K562 (cell line): ENCODE data around the gene CLIP1. TPM values are rescaled to one million over a fixed set of nuclear protein-coding genes. Genes with fewer than 3 reads are reported as not detected.
A peak's percentile ranks its signal among the peaks of the same experiment; 100 is the strongest.

Source experiments
- BRD9 ChIP-seq: fragments of 450-650 bp; IDR thresholded peaks from 2 replicates; pipeline ENCODE4 v1.6.1; 2018; ENCODE audit warnings: low read depth; ENCODE audit not compliant: partially characterized antibody
- CREB3 ChIP-seq: fragments of 450-650 bp; conservative IDR thresholded peaks from 2 replicates; pipeline ENCODE4 v1.6.1; 2016; ENCODE audit warnings: missing genetic modification characterization, low read depth, mild to moderate bottlenecking, missing compliant biosample characterization, moderate library complexity
- MLX ChIP-seq, 2 experiments: fragments of 450-650 bp in 1 of 2; sonication (generic) in 1 of 2; formaldehyde crosslinking; conservative IDR thresholded peaks; 2 replicates each; pipeline versions ENCODE4 v1.4.0 to v1.8.1; 2020 to 2022; ENCODE audit warnings: mild to moderate bottlenecking in 1 of 2, missing genetic modification reagents in 1 of 2
- MTA3 ChIP-seq: fragments of 450-650 bp; formaldehyde crosslinking; IDR thresholded peaks from 2 replicates; pipeline ENCODE4 v1.6.1; 2017; ENCODE audit warnings: mild to moderate bottlenecking, borderline replicate concordance
- NFRKB ChIP-seq: fragments of 450-650 bp; IDR thresholded peaks from 2 replicates; pipeline ENCODE4 v1.6.1; 2016; ENCODE audit warnings: low read depth
- RBM22 ChIP-seq: fragments of 200-400 bp; formaldehyde crosslinking; IDR thresholded peaks from 2 replicates; pipeline ENCODE4 v1.6.1; 2018; ENCODE audit warnings: low read length, low read depth; ENCODE audit not compliant: poor library complexity, severe bottlenecking
- SMAD2 ChIP-seq: fragments of 150-350 bp; IDR thresholded peaks from 2 replicates; pipeline ENCODE4 v1.6.1; 2014; ENCODE audit warnings: low read depth, mild to moderate bottlenecking, low read length
- SMAD3 ChIP-seq: fragments of 450-650 bp; formaldehyde crosslinking; conservative IDR thresholded peaks from 2 replicates; pipeline ENCODE4 v1.4.0; 2020; ENCODE audit warnings: mild to moderate bottlenecking
- THAP12 ChIP-seq: fragments of 250-450 bp; sonication (Bioruptor Pico); IDR thresholded peaks from 2 replicates; pipeline ENCODE4 v1.9.0; 2021; ENCODE audit warnings: mild to moderate bottlenecking, inconsistent platforms
- THRA ChIP-seq: fragments of 450-650 bp; IDR thresholded peaks from 2 replicates; pipeline ENCODE4 v1.6.1; 2017; ENCODE audit warnings: mild to moderate bottlenecking, moderate library complexity
- UBTF ChIP-seq, 2 experiments: IDR thresholded peaks; 2 replicates each; pipeline ENCODE4 v1.6.1; 2012; ENCODE audit warnings: improper control_type of control experiment in 2 of 2, low read depth in 2 of 2, low read length in 2 of 2, borderline replicate concordance in 1 of 2
- ZBTB49 ChIP-seq: sonication (generic); formaldehyde crosslinking; IDR thresholded peaks from 2 replicates; pipeline ENCODE4 v1.8.0; 2022; ENCODE audit warnings: missing genetic modification reagents, mild to moderate bottlenecking, borderline replicate concordance
- ZNF740 ChIP-seq, 3 experiments: fragments of 200-800 bp in 1 of 3; sonication (Bioruptor generic) in 1 of 3; sonication (generic) in 1 of 3; formaldehyde crosslinking in 1 of 3; IDR thresholded peaks; 2 replicates each; pipeline versions ENCODE4 v1.6.1 to v1.8.0; 2016 to 2022; ENCODE audit warnings: mild to moderate bottlenecking in 2 of 3, missing compliant biosample characterization in 2 of 3, missing genetic modification characterization in 2 of 3, missing genetic modification reagents in 1 of 3
- polyA plus RNA-seq, 8 experiments: library from polyadenylated mRNA; depleted of rRNA in 4 of 8; stranded (reverse) in 5 of 8; unstranded in 3 of 8; fragments of >200 nt; fragmentation: Nextera tagmentation in 2 of 8; fragmentation: Illumina TruSeq in 1 of 8; extraction: Ambion mirVana in 2 of 8; extraction: Trizol in 1 of 8; gene quantifications; 2 replicates each; pipeline versions ENCODE4 v1.2.1 to v1.2.3, GENCODE V29; 2011 to 2014; ENCODE audit warnings: inconsistent platforms in 1 of 8, missing spikeins in 1 of 8
- total RNA-seq, 7 experiments: library from RNA; depleted of rRNA in 6 of 7; stranded (reverse); fragments of >200 nt in 6 of 7; fragmentation: Illumina TruSeq in 2 of 7; extraction: Trizol in 2 of 7; gene quantifications; 2 replicates each; pipeline versions ENCODE4 v1.2.1 to v1.2.3, GENCODE V29; 2011 to 2021; ENCODE audit warnings: low replicate concordance in 1 of 7

The CLIP1 gene
- total and polyA plus RNA-seq, 9 of the 15 experiments (the other 6 are each of a cell fraction or from before 2014, with no cell fraction given), result 5.8 to 33.9 (median 27.6) TPM

GRCh38 chr12:122366685-122367475 lies 55.6 kb downstream of the CLIP1 start (continued):
- TF ChIP-seq NFRKB (peak; percentile 88), BRD9 (peak; percentile 33), SMAD2 (no peak), MLX (CRISPR knock-in tag; conservative IDR thresholded peaks at IDR 0.05) (no peak), THRA (no peak), THAP12 (CRISPR knock-in tag) (no peak), CREB3 (tag) (peak; percentile 60; the same call in 1 of the 2 replicates), ZNF740 (CRISPR knock-in tag; IDR thresholded peaks at IDR 0.05) (no peak), ZNF740 (tag; IDR thresholded peaks at IDR 0.05) (peak in 1 of 2 experiments; percentile 71; a peak in 1 of 4 replicates), UBTF (IDR thresholded peaks at IDR 0.05; ENCODE audit: borderline replicate concordance in 1 of 2, low read depth in 2 of 2, low read length in 2 of 2) (no peak), SMAD3 (peak; percentile 76; the same call in 1 of the 2 replicates), ZBTB49 (CRISPR knock-in tag) (no peak), RBM22 (no peak), MTA3 (no peak)
